Stimulated activated CD4-positive, alpha-beta T cell treated with anti-CD3 and anti-CD28 coated beads, Interleukin-2, amount 100 ng/mL, for 24 hours (primary cell): ENCODE measurements around the gene RORC.

ENCODE experiments used
- DNase-seq, 2 donors: peaks; one replicate each; pipeline ENCODE4 v3.0.0-alpha.2; 2020

Gene RORC

DNA sequence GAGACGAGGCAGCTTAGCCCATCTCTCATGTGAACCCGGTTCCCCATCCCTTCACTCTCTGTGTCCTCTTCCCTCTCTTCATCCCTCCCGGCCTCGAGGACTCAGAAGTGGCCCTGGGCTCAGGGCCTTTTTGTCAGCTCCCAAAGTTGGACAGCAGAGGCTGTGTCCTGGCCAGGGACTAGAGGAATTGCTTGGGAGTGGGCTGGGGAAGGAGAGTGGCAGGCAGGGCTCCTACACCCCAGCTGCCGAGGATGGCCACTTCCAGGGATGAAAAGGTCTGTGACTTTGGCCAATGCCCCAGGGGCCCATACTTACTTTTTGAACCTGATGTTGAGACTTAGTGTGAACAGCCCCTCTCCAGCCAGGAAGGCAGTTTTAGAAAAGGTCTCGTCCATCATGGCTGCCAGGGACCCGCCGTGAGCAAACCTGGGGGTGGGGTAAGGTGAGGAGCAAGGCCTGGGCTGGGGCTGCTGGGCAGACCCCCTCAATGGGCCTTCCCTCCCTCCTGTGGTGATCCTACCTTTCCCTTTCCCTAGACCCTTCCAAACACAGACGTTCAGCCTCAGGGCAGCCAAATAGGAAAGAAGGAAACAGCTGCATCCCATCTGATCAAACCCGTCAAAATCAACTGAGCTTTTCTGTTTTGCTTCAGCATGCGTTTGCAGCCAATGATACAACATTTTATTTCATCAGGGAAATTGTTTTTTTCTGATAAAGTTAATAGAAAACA lies 16.4 kb upstream of the RORC start:
- DNase-seq, result no peak

DNA sequence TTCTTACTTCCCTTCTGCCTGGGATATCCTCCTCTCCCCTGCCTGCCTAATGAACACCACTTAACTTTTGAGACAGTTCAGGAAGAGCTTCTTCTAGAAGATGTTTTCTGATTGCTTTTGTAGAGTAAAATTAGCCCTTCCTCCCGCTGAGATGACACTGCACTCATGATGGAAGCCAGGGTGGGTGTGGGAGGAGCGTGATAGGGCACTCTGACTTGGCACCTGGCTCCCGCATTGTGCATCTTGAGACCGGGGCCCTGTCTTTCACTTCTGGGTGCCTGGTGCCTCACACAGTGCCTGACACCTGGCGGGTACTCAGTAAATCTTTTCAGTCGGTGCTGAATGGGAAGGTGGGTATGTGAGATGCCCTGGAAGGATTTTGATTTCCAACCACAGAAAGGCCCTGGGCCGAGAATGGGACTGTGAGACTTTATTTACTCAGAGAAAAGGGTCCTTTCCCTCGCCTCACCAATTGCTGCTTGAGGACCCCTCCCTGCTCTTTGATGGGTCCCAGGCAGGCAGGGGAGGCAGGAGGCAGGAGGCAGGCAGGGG lies 15.2 kb upstream of the RORC start:
- DNase-seq, result no peak

DNA sequence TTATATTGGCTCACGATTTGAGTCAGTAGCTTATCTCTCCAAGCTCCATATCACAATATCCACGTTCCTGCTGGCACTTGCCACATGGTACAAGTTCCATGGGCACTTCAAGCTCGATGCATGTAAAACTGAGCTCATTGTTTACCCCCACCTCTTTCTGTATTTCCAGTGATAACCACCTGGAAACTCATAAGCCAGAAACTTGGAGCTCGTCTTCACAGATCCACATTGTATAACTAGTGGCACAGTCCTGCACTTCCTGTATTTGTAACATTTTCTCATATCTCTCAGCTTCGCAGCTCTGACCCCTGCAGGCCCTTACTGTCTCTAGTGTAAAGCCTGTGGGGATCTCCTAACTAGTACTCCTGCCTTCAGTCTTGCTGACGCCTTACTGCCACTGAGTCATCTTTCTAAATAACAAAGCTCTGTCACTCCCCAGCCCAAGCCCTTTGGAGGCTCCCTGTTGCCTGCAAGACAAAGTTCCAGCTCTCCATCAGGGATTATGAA lies 14.5 kb upstream of the RORC start:
- DNase-seq, result no peak

DNA sequence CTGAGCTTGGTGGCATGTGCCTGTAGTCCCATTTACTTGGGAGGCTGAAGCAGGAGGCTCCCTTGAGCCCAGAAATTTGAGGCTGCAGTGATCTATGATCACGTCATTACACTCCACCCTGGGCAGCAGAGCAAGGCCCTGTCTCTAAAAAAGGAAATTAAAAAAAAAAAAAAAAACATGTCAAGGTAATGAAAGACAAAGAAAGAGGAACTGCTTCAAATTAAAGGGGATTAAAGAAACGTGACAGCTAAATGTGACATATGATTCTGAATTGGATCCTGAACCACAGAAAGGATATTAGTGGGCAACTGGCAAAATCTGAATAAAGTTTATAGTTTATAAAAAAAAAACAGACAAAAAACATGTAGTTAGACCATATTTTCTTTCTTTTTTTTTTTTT lies 11.8 kb upstream of the RORC start:
- DNase-seq, result no peak

DNA sequence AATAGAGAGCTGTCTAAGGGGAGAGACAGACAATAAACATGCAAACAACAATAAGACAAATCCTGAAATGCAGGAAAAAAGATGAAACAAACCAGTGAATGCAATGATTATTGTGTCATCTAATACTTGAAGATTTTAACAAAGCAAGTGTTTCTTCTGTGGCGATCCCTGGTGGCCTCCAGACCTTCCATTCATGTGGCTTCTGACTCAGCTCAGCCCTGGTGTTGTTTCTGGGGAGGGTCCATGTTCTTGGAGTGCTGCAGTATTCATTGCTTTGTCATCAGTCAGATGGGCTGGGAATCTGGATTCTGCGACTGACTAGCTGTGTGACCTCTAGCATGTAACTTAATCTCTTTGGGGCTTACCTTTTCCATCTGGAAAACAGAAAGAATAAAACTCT lies 9.5 kb upstream of the RORC start:
- DNase-seq, result no peak

DNA sequence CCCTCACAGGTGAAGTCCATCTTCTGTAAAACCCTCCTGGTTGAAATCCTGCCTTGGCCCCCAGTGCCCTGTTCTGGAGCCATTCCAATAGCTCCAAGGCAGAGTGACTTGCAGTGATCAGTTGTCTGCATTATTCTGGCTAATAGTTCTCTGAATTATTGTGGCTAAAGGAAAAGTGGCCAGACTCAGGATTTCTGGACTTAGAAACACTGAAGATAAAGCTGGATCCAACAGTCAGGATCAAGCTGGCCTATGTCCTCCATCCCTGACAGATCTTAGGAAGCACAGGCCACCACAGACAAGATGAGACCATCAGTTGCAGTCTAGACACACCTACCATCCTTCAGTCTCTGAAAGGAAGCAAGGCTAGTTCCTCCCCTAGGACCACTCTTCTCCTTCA lies 8.8 kb upstream of the RORC start:
- no peak for DNase-seq

DNA sequence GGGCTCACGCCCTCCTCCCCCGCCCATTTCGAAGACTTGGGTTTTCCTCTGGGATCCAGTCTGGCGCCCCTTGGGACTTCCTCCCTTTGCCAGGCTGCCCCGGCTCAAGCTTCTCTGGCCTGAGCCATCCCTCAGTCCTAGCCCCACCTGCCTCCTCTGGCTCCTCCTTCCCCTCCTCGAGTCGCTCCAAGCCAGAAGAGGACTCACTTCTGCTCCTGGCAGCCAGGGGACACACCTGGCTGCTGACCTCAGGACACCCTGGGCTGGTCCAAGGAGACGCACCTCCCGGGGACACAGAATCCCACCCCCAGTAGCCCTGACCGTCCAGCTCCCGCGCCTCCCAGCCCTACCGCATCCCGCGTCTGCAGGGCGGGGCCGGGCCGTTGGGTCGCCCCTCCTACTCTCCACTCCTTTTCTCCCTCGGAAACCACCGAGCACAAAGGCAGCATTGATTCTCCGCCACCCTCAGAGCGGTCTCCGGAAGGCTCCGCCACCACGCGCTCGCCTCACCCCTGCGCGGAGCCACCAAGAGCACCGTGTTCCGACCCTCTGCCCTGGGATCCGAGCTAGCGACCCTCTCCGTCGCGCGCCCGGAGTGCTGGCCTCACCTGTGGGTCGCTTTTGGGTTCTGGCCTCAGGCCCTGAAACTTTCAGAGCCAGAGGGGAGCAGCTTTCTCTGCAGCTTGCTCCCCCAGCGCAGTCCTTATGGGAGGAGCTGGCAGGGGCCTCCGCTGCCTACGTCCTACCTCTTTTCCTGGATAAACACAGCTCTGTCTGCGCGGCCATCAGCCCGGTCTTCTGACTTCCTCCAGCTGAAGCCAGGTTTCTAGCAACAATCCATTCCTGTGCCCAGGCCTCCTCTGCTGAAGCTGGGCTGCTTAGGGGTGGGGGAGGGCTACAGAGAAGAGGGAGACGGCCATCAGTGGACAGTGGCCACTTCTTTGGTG lies 8.1 kb upstream of the RORC start, which contains the start of gene C2CD4D:
TSS of gene C2CD4D (minus strand) at position 364 of the 947 bp plus-strand sequence. CDS start 831 bp downstream, outside the sequence.
- DNase-seq, result peak; percentile 72 to 75

DNA sequence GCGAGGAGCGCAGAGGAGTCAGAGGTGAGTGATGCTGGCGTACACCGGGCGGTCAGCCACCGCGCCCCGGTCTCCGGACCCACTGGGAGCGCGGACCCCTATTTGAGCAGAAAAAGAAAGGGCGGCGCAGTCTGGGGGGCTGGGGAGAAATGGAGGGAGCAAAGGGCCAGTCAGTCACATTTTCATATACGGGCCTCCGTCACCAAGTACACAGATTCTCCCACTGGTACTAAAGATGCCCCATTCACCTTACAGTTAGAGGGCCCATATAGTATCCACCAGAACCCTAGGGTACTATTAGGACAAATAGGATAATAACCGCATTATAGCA lies 7.4 kb upstream of the RORC start:
- DNase-seq, result no peak

DNA sequence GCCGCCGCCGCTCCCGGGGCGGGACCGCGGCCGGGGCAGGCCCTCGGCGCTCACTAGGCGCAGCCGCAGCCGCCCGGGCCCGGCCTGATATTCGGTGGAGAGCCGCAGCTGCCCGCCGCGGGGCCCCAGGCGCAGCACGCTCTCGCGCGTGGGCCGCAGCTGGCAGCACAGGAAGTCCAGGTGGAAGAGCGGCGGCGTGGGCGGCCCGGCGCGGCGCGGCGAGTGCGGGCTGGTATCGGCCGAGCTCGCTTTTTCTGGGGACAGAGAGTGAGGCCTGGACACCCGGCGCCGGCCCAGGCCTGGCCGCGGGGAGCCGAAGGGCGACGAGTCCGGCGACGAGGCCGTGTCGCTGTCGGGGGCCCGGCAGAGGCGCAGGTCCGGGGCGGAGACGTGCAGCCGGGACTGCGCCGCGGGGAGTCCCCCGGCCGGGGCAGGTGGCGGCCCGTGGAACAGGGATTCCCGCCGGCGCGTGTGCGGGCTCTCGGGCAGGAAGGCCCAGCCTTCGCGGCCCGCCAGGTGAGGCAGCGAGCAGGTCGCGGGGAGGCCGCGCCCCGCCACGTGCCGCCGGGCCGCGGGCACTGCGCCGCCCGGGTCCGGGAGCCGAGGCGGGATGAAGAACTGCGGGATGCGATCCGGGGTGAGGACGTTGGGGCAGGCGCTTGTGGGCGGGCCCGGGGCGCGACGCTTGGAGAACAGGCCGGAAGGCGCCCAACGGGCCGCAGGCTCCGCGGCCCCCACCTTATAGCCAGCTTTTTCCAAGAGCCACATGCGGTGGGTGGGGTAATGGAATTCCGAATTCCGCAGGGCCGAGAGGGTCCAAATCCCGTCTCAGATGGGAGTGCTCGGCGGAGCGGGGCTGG lies 6.8 kb upstream of the RORC start:
- DNase-seq, result peak in 1 of 2 donors; percentile 64

DNA sequence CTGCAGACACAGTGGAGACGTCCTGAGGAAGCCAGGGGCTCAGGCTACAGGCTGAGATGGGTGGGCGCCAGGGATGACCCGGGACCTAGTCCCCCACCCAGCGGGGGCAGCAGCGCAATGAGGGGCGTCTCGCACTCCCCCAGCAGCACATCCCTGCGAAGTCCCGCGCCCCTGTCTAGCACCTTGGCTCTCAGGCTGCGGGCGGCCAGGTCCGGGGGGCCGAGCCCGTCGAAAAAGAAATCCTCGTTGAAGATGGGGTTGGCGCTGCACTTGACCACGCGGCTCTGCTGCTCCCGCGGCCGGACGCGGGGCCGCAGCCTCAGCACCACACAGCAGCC lies 6.3 kb upstream of the RORC start:
- DNase-seq, result no peak

DNA sequence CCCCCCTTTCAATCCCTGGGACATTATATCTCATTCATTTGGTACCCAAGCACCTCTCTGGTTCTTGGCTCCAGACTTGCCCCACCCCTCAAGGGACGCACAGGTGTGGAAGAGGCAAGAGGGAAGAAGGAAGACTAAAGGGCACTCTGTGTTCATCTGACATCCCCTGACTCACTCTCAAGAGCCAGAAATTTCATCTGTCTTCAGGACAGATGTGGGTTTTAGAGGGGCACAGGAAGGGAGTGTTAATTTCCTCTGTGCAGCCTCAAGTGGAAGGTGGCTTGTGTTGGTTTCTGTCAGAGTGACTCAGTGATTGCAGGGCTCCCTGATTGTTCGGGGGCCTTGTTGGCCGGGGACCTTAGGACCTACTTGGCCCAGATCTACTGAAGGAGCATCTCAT lies 5.6 kb upstream of the RORC start:
- DNase-seq, result no peak

DNA sequence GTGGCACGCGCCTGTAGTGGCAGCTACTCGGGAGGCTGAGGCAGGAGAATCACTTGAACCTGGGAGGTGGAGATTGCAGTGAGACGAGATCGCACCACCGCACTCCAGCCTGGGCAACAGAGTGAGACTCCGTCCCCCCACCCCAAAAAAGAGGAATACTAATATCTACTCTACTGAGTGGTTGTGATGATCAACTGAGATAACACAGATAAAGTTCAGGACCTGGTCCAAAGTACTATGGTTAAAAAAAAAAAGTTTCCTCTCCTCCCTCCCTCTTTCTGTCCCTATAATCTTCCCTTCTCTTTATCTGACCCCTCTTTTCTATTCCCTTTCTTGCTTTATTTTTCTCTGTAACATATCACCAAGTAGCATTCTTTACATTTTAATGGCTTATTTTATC lies 4.0 kb upstream of the RORC start:
- DNase-seq, result no peak

DNA sequence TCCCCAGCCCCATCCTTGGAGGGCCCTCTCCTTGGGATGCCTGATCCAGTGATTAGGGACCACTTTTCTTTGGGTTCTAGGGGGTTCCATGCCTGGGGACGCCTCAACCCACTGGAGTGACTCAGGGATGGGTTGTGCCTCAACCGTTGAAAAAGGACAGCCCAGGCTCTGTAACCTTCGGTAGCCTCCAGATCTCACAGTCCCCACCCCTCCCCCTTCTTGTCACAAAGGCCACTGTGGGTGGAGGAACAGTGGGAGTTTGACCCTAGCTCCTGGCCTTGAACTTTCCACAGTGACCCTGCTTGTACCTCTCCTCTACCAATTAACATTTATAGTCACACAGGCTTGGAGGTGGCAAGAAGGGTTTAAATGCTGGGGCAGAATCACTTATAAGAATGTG lies 2.6 kb upstream of the RORC start:
- no peak for DNase-seq

DNA sequence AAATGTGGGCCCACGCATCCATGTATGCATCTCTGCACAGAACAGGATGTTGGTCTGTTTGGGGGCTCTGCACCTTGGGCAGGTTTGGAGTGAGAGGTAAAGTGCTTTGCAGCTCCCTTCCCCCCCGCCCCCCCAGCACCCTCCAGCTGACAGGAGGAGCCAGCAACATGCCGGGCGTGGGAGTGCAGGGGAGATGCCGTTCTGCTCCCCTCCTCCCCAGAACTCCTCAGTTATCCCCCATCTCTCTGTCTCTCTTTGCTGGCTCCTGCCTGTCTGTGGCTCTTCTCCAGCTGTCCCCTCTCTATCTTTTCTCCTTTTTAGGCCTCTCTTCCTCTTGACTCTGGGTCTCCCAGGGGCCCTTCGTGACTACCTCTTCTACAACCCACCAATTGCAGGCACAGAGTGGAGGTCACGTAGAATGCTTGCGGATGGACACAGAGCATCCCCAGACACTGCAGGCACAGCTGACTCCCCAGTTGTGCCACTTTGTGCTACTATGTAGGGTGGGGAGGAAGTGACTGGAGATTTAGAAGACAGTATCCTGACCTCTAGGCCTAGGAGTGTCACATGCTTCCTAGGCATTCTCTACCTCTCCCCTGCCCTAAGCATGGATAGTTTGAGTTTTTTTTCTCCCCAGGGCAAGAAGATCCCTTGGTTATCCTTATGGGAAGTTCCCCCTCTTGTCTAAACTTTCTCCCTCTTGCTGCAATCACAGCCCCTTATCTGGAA lies 1.7 kb upstream of the RORC start:
- no peak for DNase-seq

DNA sequence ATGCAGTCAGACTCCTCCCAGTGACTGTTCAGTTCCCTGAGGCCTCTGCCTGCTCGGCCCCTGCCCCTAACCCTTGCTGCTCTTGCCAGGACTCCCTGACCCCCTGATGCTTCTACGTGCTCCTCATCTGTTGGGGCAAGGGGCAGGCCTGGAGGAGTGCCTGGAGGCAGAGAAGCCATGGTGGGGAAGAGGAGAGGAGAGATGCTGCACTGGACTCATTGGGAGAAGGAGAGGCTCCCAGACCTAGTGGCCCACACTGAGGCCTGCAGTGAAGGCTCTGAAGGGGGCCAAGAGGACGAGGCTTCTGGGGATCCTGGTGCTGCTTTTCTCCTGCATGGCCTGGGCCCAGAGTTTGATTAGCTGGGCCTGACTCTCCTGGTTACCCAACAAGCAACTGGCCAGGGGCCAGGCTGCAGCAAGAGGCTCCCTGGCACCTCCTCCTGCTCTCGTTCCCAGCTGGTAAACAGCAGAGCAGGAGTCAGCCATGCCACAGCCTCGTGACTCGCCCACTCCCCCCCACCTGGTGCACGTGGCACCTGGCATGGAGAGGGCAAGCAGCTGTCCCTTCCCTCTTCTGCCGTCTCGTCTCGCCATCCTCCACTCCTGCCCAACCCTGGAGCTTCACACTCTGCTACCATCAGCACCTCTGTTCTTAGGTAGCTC lies 847 bp upstream of the RORC start:
- DNase-seq, result no peak

DNA sequence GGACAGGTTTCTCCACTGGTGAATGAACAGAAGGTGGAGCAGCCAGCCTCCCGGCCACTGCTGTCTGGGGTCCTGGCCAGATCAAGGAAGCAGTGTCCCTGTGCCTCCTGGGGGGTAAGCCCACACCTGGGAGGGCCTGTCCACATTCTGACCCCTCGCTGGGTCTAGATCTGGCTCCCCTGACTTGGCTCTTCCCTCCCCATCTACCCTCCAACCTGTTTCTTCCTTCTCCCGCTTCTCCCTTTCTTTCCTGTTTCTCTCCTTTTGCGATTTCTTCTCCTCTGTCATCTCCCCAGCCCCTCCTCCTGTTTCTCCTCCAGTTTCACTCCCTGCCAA lies 378 bp downstream of the RORC start:
- no peak for DNase-seq

DNA sequence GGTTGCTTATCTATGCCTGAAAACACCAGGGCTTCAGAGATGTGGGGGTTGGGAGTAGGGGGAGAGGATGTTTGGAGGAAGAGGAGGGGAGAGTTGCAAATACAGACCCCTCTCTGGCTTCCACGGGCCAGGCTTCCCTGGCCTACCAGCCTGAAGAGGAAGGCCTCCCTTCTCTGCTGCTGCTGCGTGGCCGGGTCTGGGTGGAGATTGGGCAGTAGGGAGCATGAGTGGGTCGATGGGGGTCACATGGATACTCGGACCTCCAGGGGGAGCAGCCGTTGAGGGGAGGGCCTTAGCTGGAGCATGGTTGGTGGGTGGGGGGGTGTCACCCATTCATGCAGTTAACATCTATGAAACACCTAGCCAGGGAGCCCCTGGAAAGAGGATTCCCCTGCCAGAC lies 1.5 kb downstream of the RORC start:
- no peak for DNase-seq

DNA sequence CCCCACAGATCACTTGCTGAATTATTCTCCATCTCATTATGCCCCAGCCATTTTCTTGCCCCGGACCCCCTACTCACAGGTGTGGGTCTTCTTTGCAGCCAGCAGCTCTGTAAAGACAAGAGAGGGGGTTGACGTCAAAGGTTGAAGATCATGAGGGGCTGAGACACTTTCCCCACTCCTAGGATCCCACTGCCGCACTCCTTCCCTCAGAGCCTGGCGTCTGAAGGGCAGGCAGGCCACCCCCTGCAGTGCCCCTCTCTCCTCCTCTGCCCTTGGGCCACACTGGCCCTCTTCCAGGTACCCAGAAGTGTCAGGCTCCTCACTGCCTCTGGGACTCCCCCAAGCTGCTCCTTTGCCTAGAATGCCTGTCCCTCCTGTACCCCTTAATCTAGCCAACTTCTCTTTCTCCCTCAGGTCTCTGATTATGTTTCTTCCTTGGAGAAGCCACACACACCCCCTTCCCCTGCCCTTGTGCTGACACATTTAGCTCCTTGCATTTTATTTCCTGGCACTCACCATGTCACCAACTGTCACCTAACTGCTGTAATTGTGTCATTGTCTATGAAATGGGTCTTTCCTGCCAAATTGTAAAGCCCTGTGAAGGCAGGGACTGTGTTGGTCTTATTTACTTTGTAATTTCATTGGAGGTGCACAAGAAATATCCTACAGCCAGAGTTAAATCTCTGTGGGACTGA lies 2.1 kb downstream of the RORC start:
- DNase-seq, result no peak

DNA sequence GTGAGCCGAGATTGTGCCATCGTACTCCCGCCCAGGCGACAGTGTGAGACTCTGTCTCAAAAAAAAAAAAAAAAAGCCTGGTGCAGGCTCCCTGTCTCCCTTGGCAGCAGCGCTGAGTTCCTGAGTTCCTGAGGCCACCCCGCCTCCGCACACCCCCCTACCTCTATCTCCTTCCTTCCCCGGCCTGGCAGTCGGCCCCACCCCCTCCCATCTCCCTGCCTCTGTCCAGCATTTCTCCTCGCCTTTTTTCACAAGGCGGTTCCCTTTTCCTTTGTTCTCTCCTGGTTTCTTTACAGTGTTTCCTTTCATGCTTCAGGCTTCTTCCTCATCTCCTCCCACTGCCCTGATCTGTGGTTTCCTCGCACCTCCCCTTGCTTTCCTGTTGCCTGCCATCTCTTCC lies 2.7 kb downstream of the RORC start:
- no peak for DNase-seq

DNA sequence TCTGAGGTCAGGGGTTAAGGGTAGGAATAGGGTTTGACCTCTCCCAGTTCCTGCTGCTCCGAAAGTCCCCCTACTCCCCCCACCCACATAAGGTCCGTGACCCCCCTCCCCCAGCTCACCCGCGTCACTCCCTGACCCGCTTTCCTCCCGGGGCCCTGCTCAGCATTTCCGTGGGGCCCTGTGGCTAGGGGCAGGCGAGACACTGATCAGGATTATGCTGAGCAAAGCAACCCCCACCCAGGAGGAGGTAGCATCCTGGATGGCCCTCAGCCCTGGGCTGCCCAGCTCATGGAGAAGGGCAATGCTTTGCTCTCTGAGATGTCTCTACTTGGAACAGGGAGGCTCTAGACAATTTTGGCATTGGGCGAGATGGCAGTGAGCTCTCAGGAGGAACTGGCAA lies 3.7 kb downstream of the RORC start:
- DNase-seq, result no peak
